SK-N-SH (cell line): ENCODE data around the gene TDRD10. TPM values are rescaled to one million over a fixed set of nuclear protein-coding genes. Genes with fewer than 3 reads are reported as not detected.

Experiments used
- CTCF ChIA-PET: fragments of 300-600, 350-600 bp; formaldehyde crosslinking; extraction: SDS; loops from one replicate; lab custom pipeline; 2021; lab: Yijun Ruan, JAX
- POLR2A ChIA-PET: fragments of 350-600 bp; sonication (Branson Sonifier 250); formaldehyde crosslinking; extraction: SDS; loops from one replicate; lab custom pipeline; 2020; ENCODE audit warnings: antibody characterized with exemption, inconsistent platforms; lab: Yijun Ruan, JAX
- DNase-seq: peaks from one replicate; pipeline ENCODE4 v3.0.0; 2012
- H2AFZ ChIP-seq: fragments of 200-600 bp; sonication (generic); 2 replicates; pipeline ENCODE4 v1.8.1; 2016; ENCODE audit warnings: antibody characterized with exemption, mild to moderate bottlenecking, low read depth
- H3F3A ChIP-seq: fragments of 200-600 bp; sonication (generic); replicated peaks from 2 replicates; pipeline ENCODE3; 2016; ENCODE audit warnings: antibody characterized with exemption, mild to moderate bottlenecking; ENCODE audit not compliant: insufficient read depth
- H3K27ac ChIP-seq, 2 experiments: fragments of 200-500 bp in 1 of 2; fragments of 200-600 bp in 1 of 2; sonication (Bioruptor generic) in 1 of 2; sonication (generic), shearing (Covaris generic) in 1 of 2; 2 replicates each; pipeline versions ENCODE4 v1.5.1 to v1.6.1; 2014 to 2016; ENCODE audit warnings: low read depth in 2 of 2, inconsistent platforms in 1 of 2, low read length in 1 of 2, mild to moderate bottlenecking in 1 of 2, mixed read lengths in 1 of 2
- H3K27me3 ChIP-seq: fragments of 200-600 bp; sonication (generic), shearing (Covaris generic); 2 replicates; pipeline ENCODE4 v1.6.1; 2016; ENCODE audit warnings: mixed run types; ENCODE audit not compliant: insufficient read depth
- H3K36me3 ChIP-seq, 2 experiments: fragments of 200-500 bp in 1 of 2; fragments of 200-600 bp in 1 of 2; sonication (Bioruptor generic) in 1 of 2; sonication (generic) in 1 of 2; replicated peaks in 1 of 2; 2 replicates each; pipeline versions ENCODE3 to v1.5.1; 2014 to 2016; ENCODE audit warnings: low read length in 1 of 2, mild to moderate bottlenecking in 1 of 2; ENCODE audit not compliant: insufficient read depth in 2 of 2, control insufficient read depth in 1 of 2
- H3K4me1 ChIP-seq, 2 experiments: fragments of 200-500 bp in 1 of 2; fragments of 200-600 bp in 1 of 2; sonication (Bioruptor generic) in 1 of 2; sonication (generic), shearing (Covaris generic) in 1 of 2; 2 replicates each; pipeline versions ENCODE4 v1.5.1 to v1.6.1; 2014 to 2016; ENCODE audit warnings: low read depth in 1 of 2, low read length in 1 of 2, mixed run types in 1 of 2; ENCODE audit not compliant: insufficient read depth in 2 of 2, control insufficient read depth in 1 of 2
- H3K4me2 ChIP-seq: fragments of 200-600 bp; sonication (generic), shearing (Covaris generic); 2 replicates; pipeline ENCODE4 v1.6.1; 2017; ENCODE audit warnings: mixed run types
- H3K4me3 ChIP-seq, 2 experiments: fragments of 200-500 bp in 1 of 2; fragments of 200-600 bp in 1 of 2; sonication (Bioruptor generic) in 1 of 2; sonication (generic), shearing (Covaris generic) in 1 of 2; 2 replicates each; pipeline versions ENCODE4 v1.5.1 to v1.8.1; 2014 to 2016; ENCODE audit warnings: low read depth in 2 of 2, inconsistent platforms in 1 of 2, low read length in 1 of 2, mild to moderate bottlenecking in 1 of 2, mixed read lengths in 1 of 2, moderate library complexity in 1 of 2
- H3K79me2 ChIP-seq: fragments of 200-600 bp; sonication (generic); 2 replicates; pipeline ENCODE4 v1.8.1; 2017; ENCODE audit warnings: mild to moderate bottlenecking; ENCODE audit not compliant: insufficient read depth
- H3K9ac ChIP-seq: fragments of 200-600 bp; sonication (generic); 2 replicates; pipeline ENCODE4 v1.6.1; 2017; ENCODE audit warnings: mixed run types
- H3K9me2 ChIP-seq: fragments of 200-600 bp; sonication (generic); 2 replicates; pipeline ENCODE4 v1.6.1; 2017; ENCODE audit warnings: mixed run types
- H3K9me3 ChIP-seq: fragments of 200-600 bp; sonication (generic); 2 replicates; pipeline ENCODE4 v1.6.1; 2017; ENCODE audit warnings: mixed run types, mild to moderate bottlenecking, moderate library complexity
- H4K20me1 ChIP-seq: fragments of 200-600 bp; sonication (generic); 2 replicates; pipeline ENCODE4 v1.6.1; 2017; ENCODE audit warnings: mild to moderate bottlenecking, mixed run types; ENCODE audit not compliant: insufficient read depth
- CHD2 ChIP-seq: fragments of 150-350 bp; IDR thresholded peaks from 2 replicates; pipeline ENCODE4 v1.6.1; 2018; ENCODE audit warnings: low read length; ENCODE audit not compliant: partially characterized antibody
- CTCF ChIP-seq: fragments of 200-600 bp; sonication (generic); IDR thresholded peaks from 2 replicates; pipeline ENCODE4 v1.6.1; 2017; ENCODE audit warnings: antibody characterized with exemption, mild to moderate bottlenecking, moderate library complexity
- ELF1 ChIP-seq: IDR thresholded peaks from 2 replicates; pipeline ENCODE4 v1.4.0; 2012
- EZH2phosphoT487 ChIP-seq: fragments of 200-600 bp; sonication (generic); IDR thresholded peaks from 2 replicates; pipeline ENCODE4 v1.6.1; 2017; ENCODE audit warnings: low read depth, mixed run types, mild to moderate bottlenecking, antibody characterized with exemption, moderate library complexity, borderline replicate concordance
- FOSL2 ChIP-seq: IDR thresholded peaks from 2 replicates; pipeline ENCODE4 v1.4.0; 2012; ENCODE audit warnings: low read depth, mild to moderate bottlenecking, moderate library complexity, borderline replicate concordance
- FOXJ3 ChIP-seq: sonication (generic); formaldehyde crosslinking; IDR thresholded peaks from 2 replicates; pipeline ENCODE4 v1.5.1; 2020; ENCODE audit warnings: mild to moderate bottlenecking, missing genetic modification reagents
- FOXM1 ChIP-seq: IDR thresholded peaks from 2 replicates; pipeline ENCODE4 v1.4.0; 2012; ENCODE audit warnings: low read depth, mild to moderate bottlenecking
- JUND ChIP-seq: IDR thresholded peaks from 2 replicates; pipeline ENCODE4 v1.4.0; 2012
- MAX ChIP-seq: IDR thresholded peaks from 2 replicates; pipeline ENCODE4 v1.4.0; 2012; ENCODE audit warnings: low read depth
- NRF1 ChIP-seq: IDR thresholded peaks from 2 replicates; pipeline ENCODE4 v1.6.1; 2012; ENCODE audit warnings: low read depth, mild to moderate bottlenecking, low read length
- RCOR1 ChIP-seq: fragments of 150-350 bp; IDR thresholded peaks from 2 replicates; pipeline ENCODE4 v1.6.1; 2017; ENCODE audit warnings: antibody characterized with exemption, low read length
- REST ChIP-seq: IDR thresholded peaks from 2 replicates; pipeline ENCODE4 v1.6.1; 2012; ENCODE audit warnings: mild to moderate bottlenecking, low read depth, low read length, moderate library complexity
- RFX5 ChIP-seq: IDR thresholded peaks from 2 replicates; pipeline ENCODE4 v1.6.1; 2012; ENCODE audit warnings: mild to moderate bottlenecking, improper control_type of control experiment, low read length
- RXRA ChIP-seq: IDR thresholded peaks from 2 replicates; pipeline ENCODE4 v1.4.0; 2012; ENCODE audit warnings: low read depth, mild to moderate bottlenecking, borderline replicate concordance
- SMC3 ChIP-seq: IDR thresholded peaks from 2 replicates; pipeline ENCODE4 v1.6.1; 2012; ENCODE audit warnings: low read depth, low read length, improper control_type of control experiment
- USF1 ChIP-seq: IDR thresholded peaks from 2 replicates; pipeline ENCODE4 v1.4.0; 2012; ENCODE audit warnings: low read depth, borderline replicate concordance
- YY1 ChIP-seq: IDR thresholded peaks from 2 replicates; pipeline ENCODE4 v1.4.0; 2012; ENCODE audit warnings: low read depth, mild to moderate bottlenecking
- whole genome bisulfite sequencing: methylation state at CpG from one replicate; pipeline ENCODE4 v1.1.6; 2017; ENCODE audit warnings: low lambda C conversion rate; 5-methylcytosine and 5-hydroxymethylcytosine counted together
- polyA plus RNA-seq, 3 experiments: library from polyadenylated mRNA; depleted of rRNA; stranded (reverse); fragments of >200 nt; gene quantifications; 2 replicates each; pipeline ENCODE4 v1.2.3, GENCODE V29; 2012
- TF ChIP-seq, protein P1 (sequence below): fragments of 150-350 bp; IDR thresholded peaks from 2 replicates; pipeline ENCODE4 v1.6.1; 2017; ENCODE audit warnings: antibody characterized with exemption, low read length, low read depth, borderline replicate concordance

TDRD10 gene
- polyA plus RNA-seq, 1 of the 3 experiments (the other 2 are of a cell fraction) = not detected

- TF ChIP-seq REST (no peak), CTCF (no peak), FOSL2 (no peak), FOXM1 (no peak)
Observed at GRCh38 chr1:154489695-154490274, 12.2 kb upstream of the TDRD10 start (continued).

- CTCF ChIA-PET = interaction anchor here (0.6 to 2.4 kb wide), 7 partner anchors 9 to 733 kb away, joined by 3 to 14 read pairs (median 5); no protein-coding TSS in a partner anchor
- DNase-seq = no peak
- Histone ChIP-seq H3K4me1 (peaks cover 0 to 5% of the 10 kb centered on the region in 2 experiments; a peak in 1 of 4 replicates), H2AFZ (no peak overlapping the region), H3K79me2 (no peaks in the 10 kb centered on the region), H3K9ac (no peak overlapping the region), H3K27me3 (peaks cover 48% of the 10 kb centered on the region; the same call in 1 of the 2 replicates), H3F3A (no peaks in the 10 kb centered on the region), H3K9me3 (no peaks in the 10 kb centered on the region), H3K4me3 (no peak overlapping the region), H3K36me3 (no peaks in the 10 kb centered on the region), H4K20me1 (no peaks in the 10 kb centered on the region), H3K9me2 (no peaks in the 10 kb centered on the region), H3K27ac (no peak overlapping the region), H3K4me2 (no peak overlapping the region)
- WGBS = 64% methylated on average over 1 of the region's 1 CpG
- POLR2A ChIA-PET = no interaction called here
- no peak for TF ChIP-seq RCOR1
- no peak for TF ChIP-seq SMC3
- TF ChIP-seq CHD2 = no peak
- TF ChIP-seq RXRA = no peak
- TF ChIP-seq ELF1 = no peak
- no peak for TF ChIP-seq YY1
- TF ChIP-seq, protein P1, sequence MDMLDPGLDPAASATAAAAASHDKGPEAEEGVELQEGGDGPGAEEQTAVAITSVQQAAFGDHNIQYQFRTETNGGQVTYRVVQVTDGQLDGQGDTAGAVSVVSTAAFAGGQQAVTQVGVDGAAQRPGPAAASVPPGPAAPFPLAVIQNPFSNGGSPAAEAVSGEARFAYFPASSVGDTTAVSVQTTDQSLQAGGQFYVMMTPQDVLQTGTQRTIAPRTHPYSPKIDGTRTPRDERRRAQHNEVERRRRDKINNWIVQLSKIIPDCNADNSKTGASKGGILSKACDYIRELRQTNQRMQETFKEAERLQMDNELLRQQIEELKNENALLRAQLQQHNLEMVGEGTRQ = no peak
- TF ChIP-seq EZH2phosphoT487 = no peak
- TF ChIP-seq USF1 = no peak
- no peak for TF ChIP-seq REST
- TF ChIP-seq FOSL2 = no peak
- TF ChIP-seq JUND = no peak
- no peak for TF ChIP-seq RFX5
- TF ChIP-seq FOXJ3 (CRISPR knock-in tag) = no peak
- TF ChIP-seq MAX = no peak
- TF ChIP-seq NRF1 = no peak
Observed at GRCh38 chr1:154490317-154490716, 11.7 kb upstream of the TDRD10 start.
